8988T (cell line): ENCODE results near the gene BARHL1.

Experiments used
- DNase-seq: peaks from one replicate; pipeline ENCODE4 v3.0.0; 2011

BARHL1 gene

DNA sequence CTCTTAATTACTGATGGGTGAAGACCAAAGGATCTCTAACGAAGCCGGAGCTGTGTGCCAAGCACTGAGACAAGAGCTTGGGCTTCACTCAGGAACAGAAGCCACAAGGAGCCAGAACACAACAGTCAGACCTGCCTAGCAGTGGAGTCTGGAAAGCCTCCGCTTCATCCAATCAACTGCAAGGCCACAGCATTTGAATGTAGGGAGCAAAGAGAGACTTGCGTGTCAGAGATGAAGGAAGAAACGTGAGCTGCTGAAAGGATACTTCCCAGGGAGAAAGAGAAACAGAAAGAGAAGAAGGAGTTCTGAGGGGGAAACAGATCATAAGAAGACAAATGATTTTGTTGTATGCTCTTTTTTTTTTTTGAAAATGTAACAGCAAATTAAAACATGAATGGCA, 43.9 kb downstream of the BARHL1 start:
- no peak for DNase-seq

DNA sequence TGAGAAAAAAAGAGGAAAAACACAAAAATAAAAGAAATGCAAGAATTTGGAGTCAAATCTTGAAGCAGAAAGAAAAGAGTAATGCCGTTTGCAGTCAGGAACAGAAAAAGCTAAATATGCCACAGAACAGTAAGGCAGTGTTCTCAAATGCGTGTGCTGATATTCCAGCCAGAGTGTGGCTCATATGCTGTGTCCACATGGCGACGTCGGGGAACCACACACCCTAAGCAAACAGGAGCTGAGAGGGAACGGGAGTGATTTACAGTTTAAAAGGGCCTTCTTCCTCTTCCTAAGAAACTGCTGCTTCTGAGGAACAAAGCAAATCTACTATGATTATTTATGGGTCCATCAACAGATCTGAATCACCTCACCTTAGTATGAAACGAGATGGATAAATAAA, 44.7 kb downstream of the BARHL1 start:
- no peak for DNase-seq

GRCh38 chr9:132627594-132627993, 45.2 kb downstream of the BARHL1 start:
- no peak for DNase-seq

GRCh38 chr9:132628746-132629145, 46.3 kb downstream of the BARHL1 start:
- no peak for DNase-seq

- no peak for DNase-seq
Observed at GRCh38 chr9:132630116-132630515, 47.7 kb downstream of the BARHL1 start.

GRCh38 chr9:132630811-132631210, 48.4 kb downstream of the BARHL1 start:
- DNase-seq = no peak

- no peak for DNase-seq
Observed at GRCh38 chr9:132631280-132631679, 48.9 kb downstream of the BARHL1 start.

GRCh38 chr9:132631685-132632084, 49.3 kb downstream of the BARHL1 start:
- DNase-seq = no peak

- DNase-seq = no peak
Observed at GRCh38 chr9:132632413-132633129, 50.2 kb downstream of the BARHL1 start.

GRCh38 chr9:132634327-132634726, 51.9 kb downstream of the BARHL1 start:
- DNase-seq = no peak

DNA sequence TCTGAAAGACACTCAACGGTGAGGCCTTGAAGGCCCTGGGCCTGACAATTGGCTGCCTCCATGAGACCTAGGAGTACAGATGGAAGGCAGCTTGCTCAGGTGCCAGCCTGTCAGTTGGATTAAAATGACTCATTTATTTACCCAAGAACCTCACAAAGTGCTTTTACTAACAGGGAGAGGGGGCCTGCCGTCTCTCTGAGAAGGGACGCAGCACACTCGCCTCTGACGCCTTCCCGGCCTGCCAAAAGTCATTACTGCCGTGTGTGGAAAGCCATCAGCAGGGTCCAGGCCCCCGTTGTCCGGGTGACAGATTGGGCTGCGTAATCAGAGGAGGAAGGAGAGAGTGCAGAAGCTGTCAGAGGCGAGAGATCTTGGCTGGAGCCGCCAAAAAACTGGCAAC, 54.9 kb downstream of the BARHL1 start:
- no peak for DNase-seq

GRCh38 chr9:132637801-132638200, 55.4 kb downstream of the BARHL1 start:
- DNase-seq = no peak

DNA sequence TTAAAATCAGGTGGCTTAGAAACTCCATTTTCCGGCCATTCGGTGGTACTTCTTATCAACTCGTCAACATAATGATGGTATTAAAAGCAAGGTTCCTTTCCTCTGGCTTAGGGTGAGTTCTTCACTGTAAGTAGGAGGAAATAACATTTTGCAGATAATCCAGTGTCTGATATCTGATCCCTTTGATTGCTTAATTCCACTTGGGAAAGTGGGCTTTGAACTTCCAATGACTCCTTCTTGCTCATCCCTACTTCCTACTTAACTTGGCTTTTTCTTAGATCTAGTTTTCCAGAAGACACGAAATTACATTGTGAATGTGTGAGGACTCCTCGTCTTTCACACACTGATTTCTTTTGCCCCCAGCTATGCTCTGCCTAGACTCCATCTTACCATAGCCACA, 55.8 kb downstream of the BARHL1 start:
- no peak for DNase-seq

DNA sequence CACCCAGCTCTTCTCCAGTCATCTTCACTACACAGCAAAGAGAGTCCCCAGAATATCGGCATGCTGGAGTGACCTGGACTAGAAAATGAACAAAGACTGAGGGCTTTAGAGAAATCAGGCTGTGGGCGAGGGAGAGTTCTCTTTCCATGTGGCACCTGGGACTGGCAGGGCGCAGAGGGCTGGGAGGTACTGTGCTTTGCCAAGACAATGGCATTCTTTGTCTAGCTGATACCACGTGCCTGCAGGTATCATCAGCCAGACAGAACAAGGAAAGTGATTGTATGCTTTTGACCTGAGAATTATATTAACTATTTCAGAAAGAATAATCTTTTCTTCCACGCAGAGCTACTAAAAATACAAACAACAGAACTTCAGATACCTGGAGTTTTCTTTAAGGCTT, 56.9 kb downstream of the BARHL1 start:
- DNase-seq = no peak
